Esophagus squamous epithelium (tissue), 5 donors: ENCODE measurements around the gene WDR37. TPM values are rescaled to one million over a fixed set of nuclear protein-coding genes. Genes with fewer than 3 reads are reported as not detected.
"Not testable (repeated sequence)": the region's sequence is repeated elsewhere in the genome, so short reads cannot be mapped to it uniquely, and the experiment has no call there.

Experiments used
- DNase-seq: peaks from one replicate; lab custom pipeline; 2025; lab: John Stamatoyannopoulos, UW
- H3K27ac ChIP-seq, 4 donors: fragments of 200-600 bp; sonication (generic); one replicate each; pipeline ENCODE4 v1.5.1; 2016 to 2019; ENCODE audit warnings: mild to moderate bottlenecking in 1 of 4
- H3K27me3 ChIP-seq, 4 donors: fragments of 200-600 bp; sonication (generic); 1 replicate in 3 of 4; 2 replicates in 1 of 4; pipeline versions ENCODE4 v1.5.1 to v1.6.0; 2017 to 2021; ENCODE audit warnings: antibody characterized with exemption in 1 of 4
- H3K36me3 ChIP-seq, 3 donors: fragments of 200-600 bp; sonication (generic); one replicate each; pipeline ENCODE4 v1.5.1; 2016 to 2019
- H3K4me1 ChIP-seq, 3 donors: fragments of 200-600 bp; sonication (generic); one replicate each; pipeline ENCODE4 v1.5.1; 2017 to 2019
- H3K4me3 ChIP-seq, 4 donors: fragments of 200-600 bp; sonication (generic); 1 replicate in 3 of 4; 2 replicates in 1 of 4; pipeline ENCODE4 v1.5.1; 2016 to 2019; ENCODE audit warnings: mild to moderate bottlenecking in 2 of 4, moderate library complexity in 1 of 4
- H3K9me3 ChIP-seq, 3 donors: fragments of 200-600 bp; sonication (generic); one replicate each; pipeline ENCODE4 v1.5.1; 2016 to 2019
- CTCF ChIP-seq, 6 experiments: fragments of 450-650 bp in 4 of 6; fragments of 200-600 bp in 2 of 6; sonication (generic) in 2 of 6; IDR thresholded peaks; one replicate each; pipeline ENCODE4 v1.5.1; 2016 to 2019; ENCODE audit warnings: antibody characterized with exemption in 6 of 6, mild to moderate bottlenecking in 4 of 6, moderate library complexity in 4 of 6
- POLR2A ChIP-seq, 4 donors: fragments of 450-650 bp; IDR thresholded peaks; one replicate each; pipeline ENCODE4 v1.6.1; 2017; ENCODE audit warnings: antibody characterized with exemption in 4 of 4, mild to moderate bottlenecking in 4 of 4, moderate library complexity in 3 of 4
- WGBS, 2 donors: methylation state at CpG; one replicate each; pipeline ENCODE4 v1.1.5; 2018; 5-methylcytosine and 5-hydroxymethylcytosine counted together
- intact Hi-C: fragments of 100-400 bp; cut with DNase I; formaldehyde crosslinking; loops from one replicate; pipeline ENCODE4 v1.15.0; 2022
- total RNA-seq, 4 donors: library from RNA; depleted of rRNA; stranded (reverse); fragments of >200 nt; gene quantifications; one replicate each; pipeline ENCODE4 v1.1.0, GENCODE V29; 2016
- donor health status: DM: yes; HTN: yes; CAD: no.

WDR37 gene
- total RNA-seq, 4 donors from 2014 or later, result 7.5 to 17.2 (median 11.3) TPM

GRCh38 chr10:1063232-1063865 lies 7.2 kb downstream of the WDR37 start:
- H3K36me3 ChIP-seq, result peaks cover 0 to 13% (median 0%) of the 10 kb centered on the region in 3 donors
- 66 to 85% methylated on average over 3 to 6 of the region's 7 CpGs for WGBS, 2 donors
- H3K27me3 ChIP-seq, result no peaks in the 10 kb centered on the region
- TF ChIP-seq CTCF (IDR thresholded peaks at IDR 0.05) (no peak), POLR2A (IDR thresholded peaks at IDR 0.05) (no peak)
- H3K4me1 ChIP-seq, result peaks cover 0 to 55% (median 17%) of the 10 kb centered on the region in 3 donors
- DNase-seq, result no peak
- no peak overlapping the region for H3K27ac ChIP-seq
- no peaks in the 10 kb centered on the region for H3K9me3 ChIP-seq
- intact Hi-C loops, result no loop called here
- no peak overlapping the region for H3K4me3 ChIP-seq

DNA sequence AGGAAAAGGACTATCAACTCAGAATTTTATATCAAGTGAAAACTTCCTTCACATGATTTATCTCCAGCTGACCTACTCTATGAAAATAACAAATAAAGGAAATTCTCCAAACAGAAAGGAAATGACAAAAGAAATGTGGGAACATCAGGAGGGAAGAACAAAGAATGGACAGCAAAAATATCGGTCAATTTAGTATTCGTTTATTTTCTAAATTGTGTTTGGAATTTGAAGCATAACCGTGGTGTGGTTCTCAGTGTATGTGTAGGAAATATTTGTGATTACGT lies 8.7 kb downstream of the WDR37 start:
- H3K27me3 ChIP-seq, result no peaks in the 10 kb centered on the region
- peaks cover 0 to 40% (median 6%) of the 10 kb centered on the region in 3 donors for H3K4me1 ChIP-seq
- TF ChIP-seq CTCF (IDR thresholded peaks at IDR 0.05) (no peak), POLR2A (IDR thresholded peaks at IDR 0.05) (no peak)
- DNase-seq, result no peak
- H3K27ac ChIP-seq, result no peak overlapping the region
- intact Hi-C loops, result no loop called here
- H3K36me3 ChIP-seq, result peaks cover 0 to 13% (median 0%) of the 10 kb centered on the region in 3 donors
- H3K4me3 ChIP-seq, result no peak overlapping the region
- 82 to 88% methylated on average over 4 of the region's 4 CpGs for WGBS, 2 donors
- H3K9me3 ChIP-seq, result no peaks in the 10 kb centered on the region

GRCh38 chr10:1066734-1067133 lies 10.5 kb downstream of the WDR37 start:
- intact Hi-C loops, DNase-seq, H3K4me3 ChIP-seq, H3K27me3 ChIP-seq, H3K27ac ChIP-seq, H3K9me3 ChIP-seq: not testable (repeated sequence)
- peaks cover 0 to 26% (median 0%) of the 10 kb centered on the region in 3 donors for H3K4me1 ChIP-seq
- peaks cover 0 to 14% (median 0%) of the 10 kb centered on the region in 3 donors for H3K36me3 ChIP-seq
- WGBS, 2 donors, result 88 to 90% methylated on average over 8 of the region's 8 CpGs

DNA sequence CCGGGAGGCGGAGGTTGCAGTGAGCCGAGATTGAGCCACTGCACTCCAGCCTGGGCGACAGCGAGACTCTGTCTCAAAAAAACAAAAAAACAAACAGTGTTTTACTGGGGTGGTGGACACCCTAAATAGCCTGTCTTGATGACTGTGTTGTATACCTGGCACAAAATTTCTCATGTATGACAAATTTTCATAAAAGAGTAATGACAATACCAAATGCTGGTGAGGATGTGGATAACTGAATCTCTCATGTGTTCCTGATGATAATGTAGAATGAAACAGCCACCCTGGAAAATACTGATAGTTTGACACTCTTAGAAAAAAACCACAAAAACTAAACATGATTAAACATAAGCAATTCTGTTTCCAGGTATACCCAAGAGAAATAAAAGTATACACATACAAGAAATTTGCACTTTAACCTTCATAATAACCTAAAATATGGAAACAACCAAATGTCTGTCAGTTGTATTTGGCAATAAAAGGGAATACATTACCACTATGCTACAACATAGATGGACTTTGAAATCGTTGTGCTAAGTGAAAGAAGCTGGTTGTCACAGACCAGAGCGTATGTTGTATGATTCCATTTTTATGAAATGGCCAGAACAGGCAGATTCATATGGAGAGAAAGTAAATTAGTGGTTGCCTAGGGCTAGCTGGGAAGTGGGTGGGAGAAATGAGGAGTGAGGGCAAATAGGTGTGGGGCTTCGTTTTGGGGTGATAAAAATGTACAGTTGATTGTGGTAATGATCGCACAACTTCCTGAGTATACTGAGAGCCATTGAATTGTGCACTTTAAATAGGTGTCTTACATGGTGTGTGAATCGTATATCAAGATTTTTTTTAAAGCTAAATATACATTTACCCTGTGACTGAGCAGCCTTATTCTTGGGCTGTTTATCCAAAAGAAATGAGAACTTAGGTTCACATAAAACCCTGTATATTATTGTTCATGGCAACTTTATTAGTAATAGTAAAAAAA lies 12.5 kb downstream of the WDR37 start:
- WGBS, 2 donors, result 80 to 83% methylated on average over 7 to 8 of the region's 10 CpGs

DNA sequence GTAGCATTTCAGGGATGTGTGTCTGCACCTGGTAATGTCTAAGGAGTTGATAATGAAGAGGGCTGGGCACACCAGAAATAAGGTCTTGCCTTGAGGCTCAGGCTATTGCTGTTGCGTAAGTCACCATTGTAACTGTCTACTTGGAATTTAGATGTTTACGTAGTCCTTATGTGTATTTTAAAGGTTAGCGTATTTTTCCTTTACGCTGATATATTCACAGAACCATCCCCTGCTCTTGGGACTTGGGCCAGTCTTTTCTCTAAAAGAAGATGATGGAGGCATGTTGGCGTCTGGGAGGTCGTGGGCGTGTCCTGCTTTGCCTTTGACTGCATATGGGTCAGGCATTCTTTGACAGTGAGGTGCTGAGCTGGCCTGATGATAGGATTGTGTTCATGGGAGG lies 14.7 kb downstream of the WDR37 start:
- intact Hi-C loops, result no loop called here
- WGBS, 2 donors, result 56 to 78% methylated on average over 7 of the region's 7 CpGs
- H3K27ac ChIP-seq, result no peak overlapping the region
- TF ChIP-seq POLR2A (IDR thresholded peaks at IDR 0.05) (no peak), CTCF (IDR thresholded peaks at IDR 0.05) (no peak)
- no peaks in the 10 kb centered on the region for H3K27me3 ChIP-seq
- no peaks in the 10 kb centered on the region for H3K9me3 ChIP-seq
- peaks cover 0 to 5% (median 0%) of the 10 kb centered on the region in 3 donors for H3K4me1 ChIP-seq
- DNase-seq, result no peak
- H3K4me3 ChIP-seq, result no peak overlapping the region
- peaks cover 0 to 41% (median 15%) of the 10 kb centered on the region in 3 donors for H3K36me3 ChIP-seq

More for the DNA sequence above, 12.5 kb downstream of the WDR37 start:
- Histone ChIP-seq H3K27me3 (no peaks in the 10 kb centered on the region), H3K4me1 (peaks cover 0 to 12% (median 0%) of the 10 kb centered on the region in 3 donors), H3K27ac (no peak overlapping the region), H3K4me3 (no peak overlapping the region), H3K36me3 (peaks cover 0 to 22% (median 10%) of the 10 kb centered on the region in 3 donors), H3K9me3 (no peaks in the 10 kb centered on the region)
- intact Hi-C loops, result no loop called here
- no peak for DNase-seq
- TF ChIP-seq CTCF (IDR thresholded peaks at IDR 0.05), result no peak
- TF ChIP-seq POLR2A (IDR thresholded peaks at IDR 0.05), result no peak
